Spinal cord (tissue), 10 donors: ENCODE measurements around the gene PKD1. TPM values are rescaled to one million over a fixed set of nuclear protein-coding genes. Genes with fewer than 3 reads are reported as not detected.

Experiments
- DNase-seq, 6 donors: peaks; one replicate each; pipeline versions ENCODE4 v3.0.0 to v3.0.0-alpha.2; 2013 to 2015; ENCODE audit warnings: low spot score in 6 of 6, low read depth in 4 of 6
- H3K27ac ChIP-seq: one replicate; pipeline ENCODE4 v1.5.1; 2013; ENCODE audit warnings: low read depth, low read length, control low read depth
- H3K27me3 ChIP-seq: one replicate; pipeline ENCODE4 v1.6.1; 2013; ENCODE audit warnings: low read length; ENCODE audit not compliant: control insufficient read depth, insufficient read depth
- H3K36me3 ChIP-seq: one replicate; pipeline ENCODE4 v1.6.1; 2013; ENCODE audit warnings: low read length; ENCODE audit not compliant: control insufficient read depth, insufficient read depth
- H3K4me1 ChIP-seq: one replicate; pipeline ENCODE4 v1.6.1; 2013; ENCODE audit warnings: low read length; ENCODE audit not compliant: control insufficient read depth, insufficient read depth
- H3K4me3 ChIP-seq: one replicate; pipeline ENCODE4 v1.5.1; 2013; ENCODE audit warnings: low read depth, low read length, control low read depth
- H3K9me3 ChIP-seq: one replicate; pipeline ENCODE4 v1.6.1; 2013; ENCODE audit warnings: low read length; ENCODE audit not compliant: control insufficient read depth, insufficient read depth
- WGBS: methylation state at CpG from one replicate; pipeline ENCODE4 v1.1.5; 2013; ENCODE audit warnings: missing lambda C conversion rate; ENCODE audit not compliant: insufficient coverage; 5-methylcytosine and 5-hydroxymethylcytosine counted together
- polyA plus RNA-seq, 2 donors: library from polyadenylated mRNA; unstranded; fragments of 120-200 nt; gene quantifications; one replicate each; pipeline ENCODE4 v1.2.1, GENCODE V29; 2013; ENCODE audit not compliant: insufficient read length in 2 of 2
- total RNA-seq, 2 donors: library from RNA; depleted of rRNA in 1 of 2; stranded (reverse); fragments of 120-200 nt in 1 of 2; fragments of >200 nt in 1 of 2; gene quantifications; one replicate each; pipeline versions ENCODE4 v1.2.3 to v1.2.4, GENCODE V29; 2013 to 2014
- donor health status: healthy.

PKD1 gene
- total and polyA plus RNA-seq, 4 donors: 68.1 to 289 (median 144) TPM

DNA sequence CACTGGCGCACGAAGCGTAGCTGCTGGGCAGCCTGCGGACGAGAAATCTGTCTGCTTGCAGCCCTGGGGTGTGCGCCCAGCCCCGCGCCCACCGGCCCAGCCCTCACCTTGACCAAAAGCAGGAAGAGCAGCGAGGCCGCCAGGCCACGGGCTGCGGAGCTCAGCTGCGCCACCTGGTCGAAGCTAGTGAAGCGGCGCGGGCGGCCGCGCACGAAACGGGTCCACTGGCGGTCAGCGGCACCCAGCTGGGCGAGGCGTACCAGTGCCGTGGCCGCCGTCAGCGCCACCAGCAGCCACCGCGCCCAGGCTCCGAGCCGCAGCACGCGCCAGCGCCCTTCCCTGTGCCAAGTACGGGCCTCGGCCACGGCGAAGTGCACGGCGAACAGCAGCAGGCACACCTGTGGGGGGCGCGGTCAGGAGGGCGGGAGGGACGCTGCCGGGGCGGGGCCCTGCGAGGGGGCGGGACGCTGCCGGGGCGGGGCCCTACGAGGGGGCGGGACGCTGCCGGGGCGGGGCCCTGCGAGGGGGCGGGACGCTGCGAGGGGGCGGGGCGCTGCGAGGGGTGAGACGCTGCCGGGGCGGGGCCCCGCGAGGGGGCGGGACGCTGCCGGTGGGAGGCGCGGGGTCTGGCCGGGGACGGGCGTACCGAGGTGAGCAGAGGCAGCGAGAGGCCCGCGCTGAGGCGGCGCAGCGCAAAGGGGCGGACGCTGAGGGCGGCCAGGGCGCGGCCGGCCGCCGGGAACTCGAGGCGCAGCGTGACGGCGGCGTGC lies 44.7 kb downstream of the PKD1 start:
- DNase-seq: peak in 3 of 6 donors; percentile 7 to 78 (median 74)
- Histone ChIP-seq H3K4me3 (no peak overlapping the region), H3K27ac (no peak overlapping the region)

DNA sequence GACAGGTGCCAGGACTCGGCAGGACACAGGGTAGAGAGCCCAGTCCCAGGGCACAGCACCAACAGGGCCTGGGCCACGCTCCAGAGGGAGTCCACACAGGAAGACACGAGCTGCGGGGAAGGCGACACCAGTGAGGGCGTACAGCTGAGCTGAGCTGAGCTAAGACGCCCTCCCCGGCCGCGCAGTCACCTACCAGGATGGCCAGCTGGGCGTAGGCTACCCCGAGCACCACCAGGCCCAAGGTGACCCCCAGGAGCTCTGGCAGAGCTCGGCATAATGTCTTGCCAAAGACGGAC lies 45.3 kb downstream of the PKD1 start:
- Histone ChIP-seq H3K36me3 (peaks cover 95% of the 10 kb centered on the region), H3K27me3 (no peaks in the 10 kb centered on the region), H3K4me1 (peaks cover 14% of the 10 kb centered on the region), H3K4me3 (no peak overlapping the region), H3K9me3 (no peaks in the 10 kb centered on the region), H3K27ac (no peak overlapping the region)
- WGBS: 89% methylated on average over 14 of the region's 14 CpGs
- no peak for DNase-seq

More for the DNA sequence above, 44.7 kb downstream of the PKD1 start:
- H3K4me1 ChIP-seq: peaks cover 14% of the 10 kb centered on the region
- no peaks in the 10 kb centered on the region for H3K27me3 ChIP-seq
- 24% methylated on average over 98 of the region's 101 CpGs for WGBS
- peaks cover 94% of the 10 kb centered on the region for H3K36me3 ChIP-seq
- no peaks in the 10 kb centered on the region for H3K9me3 ChIP-seq

DNA sequence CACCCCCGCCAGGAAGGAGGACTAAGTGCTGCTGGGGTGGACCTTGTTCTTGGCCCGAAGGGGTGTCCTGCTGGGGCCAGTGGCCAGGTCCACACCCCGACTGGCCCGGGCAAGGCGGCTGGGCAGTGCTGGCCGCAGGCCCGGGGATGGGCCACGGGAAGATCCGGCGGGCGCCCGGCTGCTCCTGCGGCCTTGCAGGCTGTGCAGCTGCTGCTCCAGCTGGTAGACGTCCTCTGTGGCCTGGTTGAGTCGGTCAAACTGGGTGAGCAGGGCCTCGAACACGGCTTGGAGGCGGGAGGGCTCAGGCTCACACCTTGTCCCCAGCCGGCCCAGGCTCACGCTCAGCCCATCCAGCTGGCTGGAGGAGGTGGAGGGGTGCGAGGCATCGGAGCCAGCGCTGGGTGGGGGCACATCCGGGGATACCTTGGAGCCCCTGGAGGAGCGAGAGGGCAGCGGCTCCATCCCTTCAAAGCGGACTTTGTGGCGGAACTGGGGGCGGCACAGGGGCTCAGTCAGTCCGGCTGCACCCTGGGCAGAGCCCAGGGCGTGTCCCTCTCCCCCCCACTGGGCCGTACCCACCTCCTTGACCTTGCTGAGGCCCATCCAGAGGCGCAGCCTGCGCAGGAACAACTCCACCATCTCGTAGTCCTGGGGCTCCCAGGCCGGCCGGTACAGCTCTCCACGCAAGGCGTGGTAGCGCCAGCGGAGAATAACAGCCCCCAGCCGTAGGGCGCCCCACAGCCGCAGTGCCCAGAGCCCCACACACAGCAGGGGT lies 45.8 kb downstream of the PKD1 start:
- H3K9me3 ChIP-seq: no peaks in the 10 kb centered on the region
- no peak overlapping the region for H3K4me3 ChIP-seq
- H3K27ac ChIP-seq: no peak overlapping the region
- DNase-seq: no peak
- 91% methylated on average over 41 of the region's 44 CpGs for WGBS
- H3K4me1 ChIP-seq: peaks cover 14% of the 10 kb centered on the region
- H3K27me3 ChIP-seq: no peaks in the 10 kb centered on the region
- H3K36me3 ChIP-seq: peaks cover 95% of the 10 kb centered on the region

DNA sequence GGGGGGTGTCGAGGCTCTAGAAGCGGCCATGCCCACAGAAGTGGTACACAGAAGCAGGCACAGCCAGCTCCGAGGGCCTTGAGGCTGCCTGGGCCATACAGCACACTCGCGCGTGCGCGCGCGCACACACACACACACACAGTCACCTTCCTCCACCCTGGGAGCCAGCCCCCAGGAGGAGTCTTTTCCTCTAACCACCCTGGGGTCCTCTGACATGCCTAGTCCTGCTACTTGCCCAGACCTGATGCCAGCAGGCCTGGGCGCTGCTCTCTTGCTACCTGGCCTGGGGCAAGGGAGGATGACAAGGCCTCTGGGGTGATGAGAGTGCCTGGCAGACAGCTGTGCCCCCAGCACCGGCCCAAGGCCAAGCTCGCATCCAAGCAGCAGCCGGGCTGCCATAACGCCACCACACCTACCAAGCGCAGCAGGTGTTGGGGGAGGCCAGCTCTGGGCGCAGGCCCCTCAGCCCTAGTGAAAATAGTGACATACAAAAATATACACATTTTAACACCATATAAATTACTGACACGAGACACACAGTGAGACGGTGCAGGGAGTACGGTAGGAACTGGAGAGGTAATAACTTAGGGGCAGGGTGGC lies 46.8 kb downstream of the PKD1 start:
- Histone ChIP-seq H3K27me3 (no peaks in the 10 kb centered on the region), H3K9me3 (no peaks in the 10 kb centered on the region), H3K4me3 (no peak overlapping the region), H3K36me3 (peaks cover 95% of the 10 kb centered on the region), H3K27ac (no peak overlapping the region), H3K4me1 (peaks cover 14% of the 10 kb centered on the region)
- WGBS: 92% methylated on average over 9 of the region's 20 CpGs
- no peak for DNase-seq

DNA sequence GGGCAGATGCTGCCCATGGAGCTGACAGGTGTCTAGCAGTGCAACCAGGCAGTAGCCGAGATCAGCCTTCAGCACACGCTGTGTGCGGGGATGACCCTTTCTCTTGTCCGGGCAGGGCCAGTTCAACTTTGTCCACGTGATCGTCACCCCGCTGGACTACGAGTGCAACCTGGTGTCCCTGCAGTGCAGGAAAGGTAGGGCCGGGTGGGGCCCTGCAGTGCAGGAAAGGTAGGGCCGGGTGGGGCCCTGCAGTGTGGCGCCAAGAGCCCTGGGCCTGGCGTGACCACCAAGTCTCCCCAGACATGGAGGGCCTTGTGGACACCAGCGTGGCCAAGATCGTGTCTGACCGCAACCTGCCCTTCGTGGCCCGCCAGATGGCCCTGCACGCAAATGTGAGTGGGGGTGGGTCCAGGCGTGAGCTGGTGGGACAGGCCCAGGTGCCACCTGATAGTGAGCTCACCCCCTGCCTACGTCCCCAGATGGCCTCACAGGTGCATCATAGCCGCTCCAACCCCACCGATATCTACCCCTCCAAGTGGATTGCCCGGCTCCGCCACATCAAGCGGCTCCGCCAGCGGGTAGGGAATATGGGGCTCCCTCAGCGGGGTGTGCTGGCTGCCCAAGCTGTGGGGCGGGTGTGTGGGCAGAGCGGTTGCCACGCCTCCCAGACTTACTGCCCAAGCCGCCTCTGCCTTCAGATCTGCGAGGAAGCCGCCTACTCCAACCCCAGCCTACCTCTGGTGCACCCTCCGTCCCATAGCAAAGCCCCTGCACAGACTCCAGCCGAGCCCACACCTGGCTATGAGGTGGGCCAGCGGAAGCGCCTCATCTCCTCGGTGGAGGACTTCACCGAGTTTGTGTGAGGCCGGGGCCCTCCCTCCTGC lies 47.7 kb downstream of the PKD1 start:
- Histone ChIP-seq H3K36me3 (peaks cover 95% of the 10 kb centered on the region), H3K27me3 (no peaks in the 10 kb centered on the region), H3K4me3 (no peak overlapping the region), H3K27ac (no peak overlapping the region), H3K4me1 (peaks cover 14% of the 10 kb centered on the region), H3K9me3 (no peaks in the 10 kb centered on the region)
- 93% methylated on average over 34 of the region's 41 CpGs for WGBS
- no peak for DNase-seq

DNA sequence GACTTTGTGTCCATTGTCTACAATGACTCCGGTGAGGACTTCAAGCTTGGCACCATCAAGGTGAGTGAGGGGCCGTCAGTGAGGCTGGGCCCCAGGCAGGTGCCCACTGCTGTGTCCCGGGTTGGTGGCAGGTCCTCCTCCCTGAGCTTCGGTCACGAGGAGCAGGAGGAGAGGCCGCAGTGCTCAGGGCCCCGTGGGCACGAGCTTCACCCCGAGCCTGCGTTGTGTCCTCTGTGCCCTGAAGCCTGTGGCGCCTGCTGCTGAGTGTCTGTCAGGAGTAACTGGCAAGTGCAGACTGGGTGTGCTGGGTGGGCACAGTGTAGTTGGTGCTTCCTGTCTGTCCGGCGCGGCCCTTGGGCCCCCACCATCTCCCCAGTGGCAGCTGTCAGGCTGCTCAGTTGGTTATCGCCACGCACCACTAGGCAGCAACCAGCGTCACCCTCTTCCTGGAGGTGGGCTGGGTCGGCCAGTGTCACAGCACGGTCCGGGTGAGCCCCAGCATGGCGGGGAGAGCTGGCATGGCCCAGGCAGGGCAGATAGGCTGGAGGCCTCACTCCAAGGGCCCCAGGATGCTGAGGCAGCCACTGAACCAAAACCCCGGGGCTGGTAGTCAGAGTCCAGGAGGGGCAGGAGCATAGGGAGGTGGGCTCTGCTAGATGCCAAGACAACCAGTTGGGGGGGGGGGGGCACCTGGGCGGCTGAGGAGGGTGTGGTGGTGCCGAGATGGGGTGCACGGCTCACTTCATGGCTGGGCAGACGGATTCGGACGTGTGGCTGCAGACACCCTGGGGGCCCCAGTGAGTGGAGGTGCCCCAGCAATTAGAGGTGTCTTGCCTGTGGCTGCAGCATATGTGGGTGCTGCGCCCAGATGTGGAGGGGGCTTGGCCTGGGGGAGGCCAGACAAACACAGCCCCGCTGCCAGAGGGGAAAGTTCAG lies 48.6 kb downstream of the PKD1 start:
- Histone ChIP-seq H3K4me1 (peaks cover 7% of the 10 kb centered on the region), H3K36me3 (peaks cover 95% of the 10 kb centered on the region), H3K9me3 (no peaks in the 10 kb centered on the region), H3K27me3 (no peaks in the 10 kb centered on the region), H3K27ac (no peak overlapping the region), H3K4me3 (no peak overlapping the region)
- 91% methylated on average over 24 of the region's 30 CpGs for WGBS
- no peak for DNase-seq

DNA sequence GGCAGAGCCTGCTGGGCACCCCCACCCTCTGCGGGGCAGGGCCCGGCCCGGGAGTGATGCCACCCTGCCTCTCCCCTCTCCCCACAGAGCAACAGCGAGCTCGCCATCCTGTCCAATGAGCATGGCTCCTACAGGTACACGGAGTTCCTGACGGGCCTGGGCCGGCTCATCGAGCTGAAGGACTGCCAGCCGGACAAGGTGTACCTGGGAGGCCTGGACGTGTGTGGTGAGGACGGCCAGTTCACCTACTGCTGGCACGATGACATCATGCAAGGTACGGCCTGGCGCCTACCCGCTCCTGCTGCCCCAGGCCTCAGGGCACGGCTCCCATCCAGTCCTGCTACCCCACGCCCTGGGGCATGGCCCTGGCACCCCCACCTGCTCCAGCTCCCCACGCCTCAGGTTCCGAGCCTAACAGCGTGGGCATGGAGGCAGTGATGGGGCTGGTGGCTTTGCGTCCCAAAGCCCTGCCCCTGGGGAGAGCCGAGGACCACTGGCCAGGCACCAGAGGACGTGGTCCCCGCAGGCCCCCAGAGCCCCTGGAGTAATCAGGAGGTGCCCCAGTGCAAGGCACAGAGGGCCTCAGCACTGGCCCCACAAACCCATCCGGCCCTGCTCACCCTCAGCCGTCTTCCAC lies 49.5 kb downstream of the PKD1 start:
- Histone ChIP-seq H3K4me1 (no peaks in the 10 kb centered on the region), H3K4me3 (no peak overlapping the region), H3K27me3 (no peaks in the 10 kb centered on the region), H3K36me3 (peaks cover 96% of the 10 kb centered on the region), H3K27ac (no peak overlapping the region), H3K9me3 (no peaks in the 10 kb centered on the region)
- no peak for DNase-seq
- WGBS: 94% methylated on average over 27 of the region's 27 CpGs

DNA sequence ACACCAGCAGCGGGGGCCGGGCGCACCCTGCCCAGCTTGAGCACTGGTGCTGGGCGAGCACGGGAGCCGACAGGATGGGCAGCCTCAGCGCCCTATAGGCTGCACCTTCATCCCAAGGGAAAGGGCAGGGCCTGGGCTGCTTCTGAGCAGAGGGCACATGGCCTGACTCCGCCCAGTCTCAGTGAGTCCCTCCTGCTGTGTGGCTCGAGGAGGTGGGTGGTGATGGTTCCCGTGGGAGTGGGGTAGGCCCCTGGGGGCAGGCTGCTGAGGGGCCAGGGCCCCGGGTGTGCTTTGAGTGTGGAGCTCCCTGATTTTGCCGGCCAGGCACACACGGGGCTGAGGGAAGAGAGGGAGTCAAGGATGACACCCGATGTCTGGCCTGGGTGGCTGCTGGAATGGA lies 50.0 kb downstream of the PKD1 start:
- no peak overlapping the region for H3K27ac ChIP-seq
- no peaks in the 10 kb centered on the region for H3K9me3 ChIP-seq
- H3K4me3 ChIP-seq: no peak overlapping the region
- DNase-seq: no peak
- H3K36me3 ChIP-seq: peaks cover 100% of the 10 kb centered on the region
- H3K4me1 ChIP-seq: no peaks in the 10 kb centered on the region
- 83% methylated on average over 11 of the region's 14 CpGs for WGBS
- no peaks in the 10 kb centered on the region for H3K27me3 ChIP-seq
